ENCODE measurements around the gene NDUFAF8.

DNA sequence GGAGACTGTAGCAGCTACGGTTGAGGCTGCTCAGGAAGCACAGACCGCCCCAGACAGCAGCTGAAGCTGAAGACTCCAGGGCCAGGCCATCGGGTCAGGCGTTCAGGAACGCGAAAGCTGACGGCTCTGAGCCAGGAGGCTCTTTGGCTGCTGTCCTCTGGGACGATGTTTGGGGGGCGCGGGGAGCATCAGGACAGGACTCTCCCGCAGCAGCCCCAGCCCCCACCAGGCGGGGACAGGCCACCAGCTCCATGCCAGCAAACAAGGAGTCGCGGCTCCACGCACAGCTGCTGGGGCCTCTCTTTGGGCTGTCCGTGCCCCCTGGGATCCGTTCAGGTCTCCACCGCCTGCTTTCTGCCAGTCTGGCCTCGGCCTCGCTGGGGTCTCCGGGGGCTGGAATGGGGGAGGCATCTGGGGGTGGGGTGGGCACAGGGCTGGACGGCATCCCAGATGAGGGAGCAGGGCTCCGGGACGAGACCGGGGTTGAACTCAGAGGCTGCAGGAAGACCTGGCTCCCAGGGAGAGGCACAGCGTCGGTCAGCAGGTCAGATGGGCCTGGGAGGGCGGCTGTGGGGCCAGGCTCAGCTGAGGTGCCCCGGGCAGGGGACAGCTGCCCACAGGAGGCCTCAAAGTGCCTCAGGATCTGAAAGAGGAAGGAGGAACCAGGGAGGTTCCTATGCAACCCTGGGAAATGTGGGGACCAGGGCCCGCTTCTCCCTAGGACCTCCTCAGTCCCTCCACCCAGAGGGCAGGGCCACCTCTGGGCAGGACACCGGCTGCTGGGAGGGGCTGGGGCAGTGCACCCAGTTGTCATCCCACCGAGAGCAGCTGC is 10.1 kb upstream of the NDUFAF8 start:
- TF ChIP-seq, protein P1, sequence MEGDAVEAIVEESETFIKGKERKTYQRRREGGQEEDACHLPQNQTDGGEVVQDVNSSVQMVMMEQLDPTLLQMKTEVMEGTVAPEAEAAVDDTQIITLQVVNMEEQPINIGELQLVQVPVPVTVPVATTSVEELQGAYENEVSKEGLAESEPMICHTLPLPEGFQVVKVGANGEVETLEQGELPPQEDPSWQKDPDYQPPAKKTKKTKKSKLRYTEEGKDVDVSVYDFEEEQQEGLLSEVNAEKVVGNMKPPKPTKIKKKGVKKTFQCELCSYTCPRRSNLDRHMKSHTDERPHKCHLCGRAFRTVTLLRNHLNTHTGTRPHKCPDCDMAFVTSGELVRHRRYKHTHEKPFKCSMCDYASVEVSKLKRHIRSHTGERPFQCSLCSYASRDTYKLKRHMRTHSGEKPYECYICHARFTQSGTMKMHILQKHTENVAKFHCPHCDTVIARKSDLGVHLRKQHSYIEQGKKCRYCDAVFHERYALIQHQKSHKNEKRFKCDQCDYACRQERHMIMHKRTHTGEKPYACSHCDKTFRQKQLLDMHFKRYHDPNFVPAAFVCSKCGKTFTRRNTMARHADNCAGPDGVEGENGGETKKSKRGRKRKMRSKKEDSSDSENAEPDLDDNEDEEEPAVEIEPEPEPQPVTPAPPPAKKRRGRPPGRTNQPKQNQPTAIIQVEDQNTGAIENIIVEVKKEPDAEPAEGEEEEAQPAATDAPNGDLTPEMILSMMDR (IDR thresholded peaks at IDR 0.05): no peak
- no peak for TF ChIP-seq POLR2AphosphoS5 (IDR thresholded peaks at IDR 0.05)
